ENCODE results near the gene ADGRG6. TPM values are rescaled to one million over a fixed set of nuclear protein-coding genes. Genes with fewer than 3 reads are reported as not detected.
A peak's percentile ranks its signal among the peaks of the same experiment; 100 is the strongest.

Gene ADGRG6
- 259 TPM for total RNA-seq (2021; ENCODE audit: unreplicated experiment)
- 87.8 TPM for polyA plus RNA-seq (2012; ENCODE audit: insufficient read length)
- percentile 98 among the genes with signal in this experiment for Bru-seq, nascent RNA
- percentile 95 among the genes with signal in this experiment for BruChase-seq, experiment 1, labeled RNA remaining after a 2-hour chase
- BruChase-seq, experiment 2, labeled RNA remaining after a 6-hour chase: percentile 96 among the genes with signal in this experiment
- long read RNA-seq, full-length matches to known transcripts: 97 of 301 reads
- long read RNA-seq, partial matches to known transcripts: 139 of 301 reads
- long read RNA-seq, other reads (novel, unspliced or antisense): 65 of 301 reads

GRCh38 chr6:142301651-142302391, at the start of gene ADGRG6:
ADGRG6 (plus strand) TSS chr6:142302007; CDS start chr6:142302330, 323 bp downstream.
- ChIA-PET CTCF (interaction anchor here (1.1 to 1.4 kb wide), 2 partner anchors 85 to 146 kb away, joined by 4 to 5 read pairs; no protein-coding TSS in a partner anchor), POLR2A (interaction anchor here (0.6 to 1.5 kb wide), 6 partner anchors 8 to 136 kb away, joined by 3 to 9 read pairs (median 4); no protein-coding TSS in a partner anchor)
- Histone ChIP-seq H3K36me3 (ENCODE audit: control insufficient read depth, insufficient read depth, low read length) (peaks cover 4% of the 10 kb centered on the region; the same call in 1 of the 2 replicates), H3K27ac (ENCODE audit: low read length) (peak within 1 kb of the TSS; percentile 100), H3K4me3 (ENCODE audit: low read depth in 2 of 2, low read length in 2 of 2) (peak within 1 kb of the TSS; percentile 78 to 85), H3K9me3 (ENCODE audit: control insufficient read depth, insufficient read depth, low read depth, low read length) (no peaks in the 10 kb centered on the region; the same call in 1 of the 2 replicates), H3K27me3 (ENCODE audit: control insufficient read depth, insufficient read depth, low read length) (no peaks in the 10 kb centered on the region), H3K4me1 (ENCODE audit: control insufficient read depth, insufficient read depth, low read length) (peaks cover 36% of the 10 kb centered on the region)
- 0 out of 4 replicates have a peak, but pooled peaks of 1 of the 2 experiments have one; percentile 14 for TF ChIP-seq REST (IDR thresholded peaks at IDR 0.05; ENCODE audit: insufficient read depth in 1 of 2, low read depth in 2 of 2, low read length in 1 of 2)
- no peak for TF ChIP-seq TCF7L2 (IDR thresholded peaks at IDR 0.05; ENCODE audit: low read depth, low read length)
- TF ChIP-seq CTCF (IDR thresholded peaks at IDR 0.05): peak; percentile 75
- TF ChIP-seq POLR2AphosphoS5 (IDR thresholded peaks at IDR 0.05; ENCODE audit: low read depth, low read length): no peak; the same call in 1 of the 2 replicates
- TF ChIP-seq SIN3A (IDR thresholded peaks at IDR 0.05; ENCODE audit: borderline replicate concordance, insufficient read depth, low read depth, low read length): peak; percentile 78; the same call in 1 of the 2 replicates
- in situ Hi-C loops (cut with HindIII; ENCODE audit: low pct_unique_long_range_greater_than_20kb, low sequenced_read_pairs): no loop called here
- intact Hi-C loops (cut with micrococcal nuclease; ENCODE audit: unreplicated experiment): loop anchor here (2.0 to 10.0 kb wide), 2 partner anchors 87 to 147 kb away; no protein-coding TSS in a partner anchor
- no TSS peak for BruUV-seq (replicated peaks)
- ATAC-seq: peak; percentile 89
- no peak for DNase-seq (ENCODE audit: low read depth, low spot score)

GRCh38 chr6:142254513-142254912, 47.3 kb upstream of the ADGRG6 start:
- Histone ChIP-seq H3K9me3 (ENCODE audit: control insufficient read depth, insufficient read depth, low read depth, low read length) (no peaks in the 10 kb centered on the region), H3K36me3 (ENCODE audit: control insufficient read depth, insufficient read depth, low read length) (no peaks in the 10 kb centered on the region), H3K4me1 (ENCODE audit: control insufficient read depth, insufficient read depth, low read length) (no peaks in the 10 kb centered on the region), H3K27me3 (ENCODE audit: control insufficient read depth, insufficient read depth, low read length) (no peaks in the 10 kb centered on the region), H3K27ac (ENCODE audit: low read length) (no peak overlapping the region), H3K4me3 (ENCODE audit: low read depth in 2 of 2, low read length in 2 of 2) (no peak overlapping the region)
- CTCF ChIA-PET: no interaction called here
- no peak for ATAC-seq
- in situ Hi-C loops (cut with HindIII; ENCODE audit: low pct_unique_long_range_greater_than_20kb, low sequenced_read_pairs) (no loop called here), intact Hi-C loops (cut with micrococcal nuclease; ENCODE audit: unreplicated experiment) (no loop called here)
- TF ChIP-seq POLR2AphosphoS5 (IDR thresholded peaks at IDR 0.05; ENCODE audit: low read depth, low read length): no peak
- no peak for TF ChIP-seq TCF7L2 (IDR thresholded peaks at IDR 0.05; ENCODE audit: low read depth, low read length)
- no peak for TF ChIP-seq CTCF (IDR thresholded peaks at IDR 0.05)
- no peak for TF ChIP-seq SIN3A (IDR thresholded peaks at IDR 0.05; ENCODE audit: borderline replicate concordance, insufficient read depth, low read depth, low read length)
- TF ChIP-seq REST (IDR thresholded peaks at IDR 0.05; ENCODE audit: insufficient read depth in 1 of 2, low read depth in 2 of 2, low read length in 1 of 2): no peak
- no TSS peak for BruUV-seq (replicated peaks)
- POLR2A ChIA-PET: no interaction called here
- DNase-seq (ENCODE audit: low read depth, low spot score): no peak
